Measurements from ENCODE around the gene SLC66A2. TPM values are rescaled to one million over a fixed set of nuclear protein-coding genes. Genes with fewer than 3 reads are reported as not detected.
A peak's percentile ranks its signal among the peaks of the same experiment; 100 is the strongest.

SLC66A2 gene
- total and polyA plus RNA-seq, 12 donors: 21.4 to 32.3 (median 25.6) TPM

DNA sequence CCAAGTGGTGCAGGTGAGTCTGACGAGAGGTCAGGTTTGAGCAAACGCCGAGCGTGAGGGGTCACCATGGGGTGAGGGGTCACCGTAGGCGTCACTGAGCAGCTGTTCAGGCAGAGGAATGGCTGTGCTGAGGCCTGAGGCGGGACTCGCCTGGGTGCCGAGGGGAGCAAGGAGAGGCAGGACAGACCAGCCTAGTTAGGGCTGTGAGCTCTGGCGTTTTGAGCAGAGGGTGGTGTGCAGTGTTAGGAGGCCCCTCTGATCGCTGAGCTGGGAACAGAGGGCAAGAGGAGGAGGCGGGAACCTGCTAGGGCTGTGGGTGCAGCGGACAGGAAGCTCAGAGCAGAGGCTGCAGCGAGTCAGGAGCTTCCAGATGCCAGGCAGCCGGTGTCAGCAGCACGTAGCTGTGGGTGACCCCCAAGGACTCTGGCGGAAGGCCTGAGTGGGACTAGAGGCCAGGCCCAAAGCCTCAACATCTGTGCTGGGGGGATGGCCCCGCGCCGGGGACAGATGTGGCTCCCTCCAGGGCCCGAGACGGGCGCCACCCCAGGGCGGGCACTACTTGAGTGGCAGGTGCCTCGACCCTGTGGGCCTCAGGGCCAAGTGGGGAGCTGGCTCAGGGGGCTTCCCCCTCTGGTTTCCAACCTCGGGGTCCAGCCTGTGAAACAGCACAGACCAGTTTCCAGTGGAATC is 98.0 kb downstream of the SLC66A2 start:
- H3K4me1 ChIP-seq: peaks cover 0 to 8% (median 0%) of the 10 kb centered on the region in 9 donors
- H3K4me3 ChIP-seq: no peak overlapping the region
- H3K27me3 ChIP-seq: peaks cover 0 to 35% (median 26%) of the 10 kb centered on the region in 7 donors
- TF ChIP-seq, protein P1, sequence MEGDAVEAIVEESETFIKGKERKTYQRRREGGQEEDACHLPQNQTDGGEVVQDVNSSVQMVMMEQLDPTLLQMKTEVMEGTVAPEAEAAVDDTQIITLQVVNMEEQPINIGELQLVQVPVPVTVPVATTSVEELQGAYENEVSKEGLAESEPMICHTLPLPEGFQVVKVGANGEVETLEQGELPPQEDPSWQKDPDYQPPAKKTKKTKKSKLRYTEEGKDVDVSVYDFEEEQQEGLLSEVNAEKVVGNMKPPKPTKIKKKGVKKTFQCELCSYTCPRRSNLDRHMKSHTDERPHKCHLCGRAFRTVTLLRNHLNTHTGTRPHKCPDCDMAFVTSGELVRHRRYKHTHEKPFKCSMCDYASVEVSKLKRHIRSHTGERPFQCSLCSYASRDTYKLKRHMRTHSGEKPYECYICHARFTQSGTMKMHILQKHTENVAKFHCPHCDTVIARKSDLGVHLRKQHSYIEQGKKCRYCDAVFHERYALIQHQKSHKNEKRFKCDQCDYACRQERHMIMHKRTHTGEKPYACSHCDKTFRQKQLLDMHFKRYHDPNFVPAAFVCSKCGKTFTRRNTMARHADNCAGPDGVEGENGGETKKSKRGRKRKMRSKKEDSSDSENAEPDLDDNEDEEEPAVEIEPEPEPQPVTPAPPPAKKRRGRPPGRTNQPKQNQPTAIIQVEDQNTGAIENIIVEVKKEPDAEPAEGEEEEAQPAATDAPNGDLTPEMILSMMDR (IDR thresholded peaks at IDR 0.05): no peak
- no peaks in the 10 kb centered on the region for H3K36me3 ChIP-seq
- ATAC-seq (peak in 2 of 8 donors; percentile 15 to 25), DNase-seq (no peak)
- H3K9me3 ChIP-seq: no peaks in the 10 kb centered on the region
- H3K27ac ChIP-seq: no peak overlapping the region
- intact Hi-C loops (cut with DNase I): no loop called here
- 81 to 84% methylated on average over 25 of the region's 26 CpGs for WGBS, 2 donors

DNA sequence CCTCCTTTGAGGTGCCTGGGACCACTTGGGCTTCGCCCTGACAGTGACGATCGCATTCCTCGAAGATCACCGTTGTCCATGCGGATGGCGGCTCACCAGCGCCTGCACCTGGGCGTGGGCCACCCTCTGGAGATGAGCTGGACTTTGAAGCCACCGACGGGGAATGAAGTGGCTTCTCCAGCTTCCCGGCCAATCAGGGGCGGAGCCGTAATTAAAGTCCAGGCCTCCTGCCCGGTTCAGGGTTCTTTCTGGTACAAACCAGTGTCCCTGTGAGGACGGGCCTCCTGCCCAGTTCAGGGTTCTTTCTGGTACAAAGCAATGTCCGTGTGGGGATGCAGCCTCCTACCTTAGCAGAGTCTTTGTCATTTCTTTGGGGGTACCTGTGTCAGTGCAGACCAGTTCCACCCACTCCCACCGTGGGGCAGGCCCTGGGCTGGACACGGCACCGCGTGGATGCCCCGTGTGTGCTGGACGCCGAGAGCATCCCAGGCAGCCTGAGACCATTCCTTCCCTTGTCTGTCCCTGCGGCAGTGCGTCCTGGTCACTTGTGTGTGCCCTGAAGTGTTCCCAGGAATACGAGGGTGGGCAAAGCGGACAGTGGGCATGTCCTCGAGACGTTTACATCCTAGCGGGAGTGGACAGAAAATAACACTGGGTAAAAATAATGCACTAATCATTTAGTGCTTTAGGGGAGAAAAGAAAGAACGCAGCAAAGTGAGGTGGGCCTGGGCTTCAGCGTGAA is 98.7 kb downstream of the SLC66A2 start:
- Histone ChIP-seq H3K27me3 (peaks cover 0 to 36% (median 26%) of the 10 kb centered on the region in 7 donors), H3K9me3 (no peaks in the 10 kb centered on the region), H3K4me3 (no peak overlapping the region), H3K36me3 (no peaks in the 10 kb centered on the region), H3K27ac (no peak overlapping the region), H3K4me1 (peaks cover 0 to 8% (median 0%) of the 10 kb centered on the region in 9 donors)
- DNase-seq (no peak), ATAC-seq (no peak)
- intact Hi-C loops (cut with DNase I): no loop called here
- 86 to 87% methylated on average over 33 of the region's 33 CpGs for WGBS, 2 donors
- TF ChIP-seq, protein P1 (IDR thresholded peaks at IDR 0.05): no peak

Other genes with a start within 250 kb of the SLC66A2 start
- under 1 TPM in 4 of 10 donors, not detected in 6; 0.16 to 0.79 (median 0.20) TPM for gene KCNG2, start 153.7 kb downstream of the SLC66A2 start, total RNA-seq
- under 1 TPM in 1 of 2 donors, not detected in 1; 0.25 TPM for gene KCNG2, start 153.7 kb downstream of the SLC66A2 start, polyA plus RNA-seq
- gene HSBP1L1, start 13.0 kb upstream of the SLC66A2 start, total RNA-seq: 10 to 100 TPM in 2 of 10 donors, 1 to 10 TPM in 8; 4.1 to 12.9 (median 6.4) TPM
- gene HSBP1L1, start 13.0 kb upstream of the SLC66A2 start, polyA plus RNA-seq: 10 to 100 TPM in 1 of 2 donors, 1 to 10 TPM in 1; 3.8 to 56.5 TPM
- gene TXNL4A, start 36.9 kb upstream of the SLC66A2 start, total RNA-seq: 100 to 1,000 TPM in 1 of 10 donors, 10 to 100 TPM in 9; 63.3 to 115 (median 87.2) TPM
- gene TXNL4A, start 36.9 kb upstream of the SLC66A2 start, polyA plus RNA-seq: 100 to 1,000 TPM; 115 to 144 TPM
- gene RBFA, start 82.8 kb upstream of the SLC66A2 start, total RNA-seq: 10 to 100 TPM; 13.6 to 30.6 (median 19.9) TPM
- gene RBFA, start 82.8 kb upstream of the SLC66A2 start, polyA plus RNA-seq: 10 to 100 TPM; 12.4 to 19.3 TPM
- gene ADNP2, start 157.6 kb upstream of the SLC66A2 start, total RNA-seq: 10 to 100 TPM in 8 of 10 donors, 1 to 10 TPM in 2; 6.9 to 12.4 (median 10.9) TPM
- gene ADNP2, start 157.6 kb upstream of the SLC66A2 start, polyA plus RNA-seq: 1 to 10 TPM; 4.6 to 5.9 TPM